T1000 (cell line): Measurements from ENCODE around the gene OCRL.

Source experiments
- DNase-seq: peaks from one replicate; lab custom pipeline; 2025; ENCODE audit warnings: mixed read lengths; lab: John Stamatoyannopoulos, UW

The OCRL gene

DNA sequence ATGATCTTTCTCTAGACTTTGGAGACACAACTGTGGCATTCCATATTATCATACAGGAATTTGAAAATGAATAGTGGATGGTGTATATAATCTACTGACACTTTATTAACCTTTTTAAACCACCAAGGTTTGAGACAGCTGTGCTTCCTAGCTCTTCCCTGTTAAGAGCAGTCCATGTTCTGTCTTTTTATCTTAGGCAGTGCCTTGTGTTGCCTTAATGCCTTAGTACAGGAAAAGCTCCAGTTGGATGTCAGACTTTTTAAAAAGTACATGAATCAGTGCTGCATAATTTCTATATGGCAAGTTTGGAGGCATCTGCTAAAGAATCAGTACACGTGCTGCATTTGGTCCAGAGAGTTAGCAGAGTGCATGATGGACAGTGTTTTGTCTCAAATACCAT lies 45.1 kb downstream of the OCRL start:
- DNase-seq = no peak

DNA sequence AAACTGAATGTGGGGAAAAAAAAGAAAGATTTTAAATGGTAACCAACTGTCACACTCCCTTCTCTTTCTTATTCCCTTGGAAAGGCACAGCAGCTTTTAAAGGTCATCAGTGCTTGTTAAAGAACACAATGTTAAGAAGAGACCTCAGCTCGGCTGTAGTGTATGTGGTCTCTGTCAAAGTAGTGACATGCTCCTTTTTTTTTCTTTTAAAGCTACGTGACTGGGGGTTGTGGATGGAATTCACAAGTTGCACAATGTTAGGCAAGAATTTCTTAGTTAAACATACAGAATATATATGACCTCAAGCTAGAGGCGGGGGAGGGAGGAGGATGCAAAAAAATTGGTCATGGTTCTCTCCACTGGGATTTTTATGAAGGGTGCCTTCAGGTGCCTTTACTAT lies 45.6 kb downstream of the OCRL start:
- no peak for DNase-seq

DNA sequence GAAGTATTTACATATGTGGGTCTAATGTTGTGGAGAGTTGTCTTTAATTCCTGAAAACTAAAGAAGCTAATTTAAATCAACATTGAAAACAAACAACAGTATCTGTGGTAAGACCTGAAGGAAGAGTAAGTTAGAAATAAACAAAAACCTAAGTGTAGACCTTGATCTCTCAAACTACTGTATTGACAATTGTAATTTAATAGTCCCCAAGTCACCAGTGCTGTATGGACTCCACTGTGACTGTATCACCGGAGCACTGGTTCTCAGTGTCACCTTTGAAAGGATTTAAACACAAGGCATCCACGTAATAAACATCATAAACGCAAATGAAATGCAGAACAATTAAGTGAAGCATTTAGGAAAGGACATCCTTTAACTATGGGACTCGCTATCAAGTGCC lies 46.4 kb downstream of the OCRL start:
- no peak for DNase-seq

DNA sequence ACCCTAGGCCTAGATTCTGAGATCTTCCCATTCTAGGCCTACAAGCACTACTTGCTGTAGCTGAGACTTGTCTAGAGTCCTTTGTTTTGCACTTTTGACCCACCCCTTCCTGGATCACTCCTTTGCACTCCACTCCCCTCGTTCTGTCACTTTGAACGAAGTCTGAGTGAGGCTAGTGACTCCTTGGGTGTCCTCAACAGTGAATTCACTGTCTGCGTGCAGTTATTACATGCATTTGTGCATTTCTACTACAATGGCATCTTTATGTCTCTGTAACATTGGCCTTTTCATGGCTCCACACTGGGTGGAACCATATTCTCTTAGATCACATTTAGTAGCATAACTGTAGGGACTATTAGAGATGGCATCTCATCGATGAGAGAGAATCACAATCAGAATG lies 50.5 kb downstream of the OCRL start:
- no peak for DNase-seq

DNA sequence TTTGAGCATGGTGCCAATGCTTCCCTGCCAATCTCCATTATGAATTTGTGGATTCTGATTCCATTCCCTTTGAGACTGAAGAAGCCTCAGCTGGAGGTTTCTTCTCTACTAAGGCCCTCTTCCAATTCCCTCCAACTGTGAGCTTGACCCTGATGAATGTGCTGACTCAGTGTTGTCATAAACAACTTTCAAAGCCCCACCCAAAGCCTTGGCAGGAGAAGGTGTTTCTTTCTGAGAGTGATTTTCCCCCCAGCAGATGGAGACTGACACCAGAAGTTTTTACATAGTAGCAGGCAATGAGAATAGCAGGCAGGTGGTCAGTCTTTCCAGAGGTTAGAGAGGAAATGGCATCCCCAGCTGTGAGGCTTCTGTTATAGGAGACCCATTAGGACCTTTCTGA lies 53.1 kb downstream of the OCRL start:
- no peak for DNase-seq

DNA sequence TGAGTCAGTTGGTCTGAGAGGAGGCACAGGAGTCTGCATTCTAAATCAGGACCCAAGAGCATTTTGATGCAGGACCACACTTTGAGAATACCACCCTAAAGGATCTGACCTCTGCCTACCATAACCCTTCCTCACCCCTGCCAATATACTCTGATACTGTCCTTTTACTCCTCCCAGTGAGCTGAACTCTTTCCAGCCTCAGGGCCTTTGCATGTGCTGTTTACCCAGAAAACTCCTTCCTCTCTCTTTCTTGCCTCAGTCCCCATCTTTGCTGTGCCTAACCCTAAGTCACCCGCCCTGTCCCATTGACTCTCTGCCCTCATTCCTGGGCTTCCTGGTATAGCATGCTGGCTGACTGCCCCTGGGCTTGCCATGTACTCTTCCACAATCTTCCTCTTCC lies 54.7 kb downstream of the OCRL start:
- no peak for DNase-seq

DNA sequence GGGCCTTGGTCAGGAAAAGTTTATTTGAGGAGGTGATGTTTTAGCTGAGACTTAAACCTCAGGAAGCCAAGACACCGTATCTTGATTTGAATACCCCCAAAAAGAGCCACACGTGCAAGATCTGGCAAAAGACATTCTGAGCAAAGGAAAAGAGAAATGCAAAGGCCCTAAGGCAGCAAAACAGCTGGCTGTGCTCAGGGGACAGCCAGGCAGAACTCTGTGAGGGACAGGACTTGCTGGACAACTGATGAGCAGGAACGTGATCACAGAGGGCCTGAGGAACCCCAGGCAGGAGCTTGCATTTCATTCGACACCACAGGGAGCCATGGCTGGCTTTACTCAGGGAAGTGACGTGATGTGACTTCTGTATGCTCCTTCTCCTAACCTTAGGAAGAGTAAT lies 56.0 kb downstream of the OCRL start:
- no peak for DNase-seq

DNA sequence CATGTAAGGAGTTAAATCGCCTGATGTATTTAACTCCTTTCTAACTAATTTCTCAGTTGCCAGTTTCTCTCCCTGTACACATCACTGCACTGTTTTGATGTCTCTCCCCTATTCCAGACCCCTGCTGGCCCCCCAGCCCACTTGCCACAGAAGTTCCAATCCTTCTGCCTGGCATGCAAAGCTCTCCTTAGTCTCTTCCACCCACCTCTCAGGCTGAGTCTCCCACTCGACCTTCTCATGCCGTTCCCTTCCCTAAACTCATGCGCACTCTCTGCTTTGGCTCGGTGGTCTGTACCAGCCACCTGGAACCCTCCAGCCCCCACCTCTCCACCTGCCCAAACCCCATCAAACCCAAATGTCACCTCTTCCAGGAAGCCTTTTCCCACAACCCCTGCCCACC lies 57.8 kb downstream of the OCRL start:
- DNase-seq = no peak

DNA sequence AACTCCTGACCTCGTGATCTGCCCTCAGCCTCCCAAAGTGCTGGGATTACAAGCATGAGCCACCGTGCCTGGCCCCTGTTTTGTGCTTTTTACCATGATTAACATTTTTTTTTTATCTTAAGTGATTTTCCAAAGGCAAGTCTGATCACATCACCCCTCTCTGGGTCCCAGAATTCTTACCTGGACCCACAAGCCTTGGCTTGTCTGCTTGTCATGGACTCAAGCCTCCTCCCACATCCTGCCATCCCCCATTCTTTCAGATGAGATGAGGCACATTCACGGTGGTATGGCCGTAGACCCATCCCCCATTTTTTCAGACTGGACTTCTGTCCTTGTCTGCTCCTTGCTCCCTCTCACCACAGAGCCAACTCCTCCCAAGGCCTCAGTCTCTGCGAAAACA lies 59.4 kb downstream of the OCRL start:
- no peak for DNase-seq

DNA sequence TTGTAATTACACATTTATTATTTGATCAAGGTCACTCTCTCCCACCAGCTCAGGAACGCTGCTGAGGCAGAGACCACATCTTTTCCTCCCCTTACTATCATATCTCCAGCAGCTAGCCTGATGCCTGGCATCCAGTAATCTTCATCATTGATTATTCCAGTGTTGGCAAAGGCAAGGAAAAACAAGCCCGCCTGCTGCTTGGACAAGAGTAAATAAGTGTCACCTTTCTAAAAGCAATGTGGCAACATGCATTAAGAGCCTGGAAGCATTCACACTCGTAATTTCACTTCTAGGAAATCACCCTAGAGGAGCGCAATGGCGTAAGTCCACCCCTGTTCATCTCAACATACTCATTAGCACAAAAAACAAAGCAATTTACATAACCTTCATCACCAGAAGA lies 59.9 kb downstream of the OCRL start:
- no peak for DNase-seq

DNA sequence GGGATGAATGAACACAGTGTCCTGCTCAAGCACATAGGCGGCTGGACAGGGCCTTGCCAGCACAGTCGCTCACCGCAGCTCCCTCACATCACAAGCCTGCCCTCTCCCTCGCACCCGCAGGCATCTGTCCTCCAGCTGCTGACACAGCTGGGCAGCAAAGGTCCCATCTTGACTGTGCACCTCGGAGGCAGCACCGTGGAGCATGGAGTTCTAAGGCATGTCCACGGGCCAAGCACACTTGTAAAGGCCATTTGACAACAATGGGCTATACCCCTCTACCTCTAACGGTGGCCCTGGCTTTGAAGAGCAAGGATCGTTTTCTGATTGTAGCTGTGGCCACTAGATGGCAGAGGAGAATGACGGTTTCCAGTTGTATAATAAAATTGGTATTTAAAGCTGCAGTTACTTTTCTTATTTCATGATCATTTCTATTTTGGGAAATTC lies 60.9 kb downstream of the OCRL start:
- DNase-seq = no peak

DNA sequence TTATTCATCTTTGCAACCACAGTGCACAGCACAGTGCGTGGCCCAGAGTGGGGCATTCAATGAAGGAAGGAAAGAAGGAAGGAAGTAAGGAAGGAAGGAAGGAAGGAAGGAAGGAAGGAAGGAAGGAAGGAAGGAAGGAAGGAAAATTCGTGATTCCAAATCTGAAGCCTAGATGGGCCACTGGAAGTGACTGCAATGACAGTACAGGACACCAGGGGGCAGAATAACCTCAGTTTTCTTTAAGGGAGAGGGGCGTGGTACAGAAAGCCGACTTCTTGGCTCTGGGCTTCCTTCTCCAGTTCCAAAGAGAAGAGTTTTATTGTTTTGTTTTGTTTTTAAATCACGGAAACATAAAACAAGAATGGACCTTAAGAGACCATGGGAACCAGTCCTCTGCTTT lies 66.9 kb downstream of the OCRL start:
- DNase-seq = peak; percentile 2

DNA sequence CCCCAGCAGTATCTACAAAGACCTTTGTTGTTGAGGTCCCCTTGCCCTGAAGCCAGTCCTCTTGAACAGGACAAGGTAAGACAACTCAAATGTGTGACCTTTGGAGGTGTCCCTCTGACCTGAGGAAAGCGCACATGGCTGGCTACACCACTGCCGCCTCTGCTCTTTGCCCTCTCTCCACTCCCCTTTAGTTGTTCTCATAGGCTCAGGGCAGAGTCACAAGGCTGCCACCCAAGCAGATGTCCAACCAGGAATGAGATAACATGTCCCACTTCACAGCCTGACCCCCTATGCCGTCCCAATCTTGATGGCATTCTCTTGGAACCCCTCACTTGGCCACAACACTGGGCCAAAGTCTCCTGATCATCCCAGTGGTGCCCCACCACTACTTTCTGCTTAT lies 68.4 kb downstream of the OCRL start:
- no peak for DNase-seq

DNA sequence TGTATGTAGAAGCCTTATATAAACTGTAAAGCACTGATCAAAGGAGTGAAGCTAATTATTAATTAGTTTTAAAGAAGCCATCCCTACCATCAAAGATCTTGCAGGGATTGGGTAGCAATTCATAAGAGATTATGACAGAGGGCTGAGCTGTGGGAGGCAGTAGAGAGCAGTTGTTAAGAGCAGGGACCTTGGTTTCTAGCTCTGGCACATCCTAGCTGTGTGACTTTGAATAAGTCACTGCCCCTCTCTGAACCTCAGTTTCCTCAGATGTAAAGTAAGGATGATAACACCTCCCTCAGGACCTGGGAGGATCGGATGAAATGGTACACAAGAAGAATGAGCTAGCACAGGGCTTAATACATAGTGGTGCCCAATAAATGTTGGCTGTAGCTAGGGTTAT lies 69.3 kb downstream of the OCRL start:
- no peak for DNase-seq

DNA sequence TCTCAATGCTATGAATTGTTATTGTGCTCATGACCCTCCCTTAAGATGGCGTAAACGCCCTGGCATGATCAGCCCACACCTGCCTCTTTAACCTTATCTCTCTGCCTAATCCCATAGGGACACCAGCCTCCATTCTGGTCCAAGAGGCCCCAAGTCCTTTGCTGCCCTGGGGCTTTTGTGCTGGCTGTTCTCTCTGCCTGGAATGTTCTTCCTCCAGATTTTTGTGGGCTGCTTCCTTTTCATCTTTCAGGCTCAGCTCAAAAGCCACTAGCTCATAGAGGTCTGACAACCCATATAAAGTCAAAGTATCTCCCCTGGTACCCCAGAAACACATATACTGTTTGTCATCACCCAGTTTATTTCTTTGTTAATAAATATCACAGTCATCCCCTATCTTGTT lies 72.3 kb downstream of the OCRL start:
- no peak for DNase-seq

DNA sequence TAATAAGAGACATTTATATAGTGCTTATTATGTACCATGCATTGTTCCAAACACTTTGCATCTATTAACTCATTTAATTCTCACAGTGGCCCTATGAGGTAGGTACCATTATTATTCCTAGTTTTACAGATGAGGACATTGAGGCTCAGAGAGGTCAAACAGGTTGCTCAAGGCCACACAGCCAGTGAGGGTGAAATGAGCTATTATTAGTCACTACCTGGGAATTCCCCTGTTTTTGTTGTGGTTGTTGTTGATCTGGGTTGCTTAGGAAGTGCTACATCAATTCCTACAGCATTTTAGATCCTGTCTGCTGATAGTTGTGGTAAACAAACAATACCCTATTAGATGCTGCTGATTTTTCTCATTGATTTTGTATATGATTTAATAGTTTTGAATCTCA lies 73.5 kb downstream of the OCRL start:
- no peak for DNase-seq

DNA sequence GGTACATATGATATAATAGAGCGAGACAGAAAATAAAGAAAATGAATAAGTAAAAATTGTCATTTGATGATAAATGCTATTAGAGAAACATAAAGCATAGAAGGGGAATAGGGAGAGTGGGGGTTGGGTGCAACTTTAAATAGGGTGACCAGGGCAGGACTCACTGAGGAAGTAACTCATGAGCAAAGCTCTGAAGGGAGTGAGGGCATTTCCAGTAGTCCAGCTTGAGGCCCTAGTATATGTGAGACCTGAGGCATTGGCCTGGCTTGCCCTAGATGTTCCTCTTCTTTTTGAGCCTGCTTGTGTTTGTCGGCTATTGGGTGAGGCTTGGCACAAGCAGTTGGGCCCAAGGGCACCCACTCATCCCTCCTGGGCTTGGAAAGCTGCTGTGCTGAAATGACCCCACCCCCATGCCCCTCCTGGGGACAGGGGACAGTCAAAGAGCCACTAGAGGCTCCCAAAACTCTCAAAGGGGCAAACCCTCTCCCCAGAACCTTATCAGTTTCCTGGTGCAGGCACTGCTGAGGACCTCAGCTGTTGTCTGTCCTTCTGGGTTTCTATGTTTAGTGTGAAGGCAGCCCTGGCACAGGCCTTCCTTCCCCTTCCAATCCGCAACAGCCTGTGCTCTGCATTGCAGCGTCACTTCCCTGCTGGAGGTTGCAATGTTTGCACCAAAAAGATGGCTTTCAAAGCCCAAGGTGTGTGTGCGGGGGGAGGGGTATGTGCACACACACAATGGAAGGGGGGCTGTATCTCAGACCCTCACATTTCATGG lies 74.6 kb downstream of the OCRL start:
- DNase-seq = no peak

DNA sequence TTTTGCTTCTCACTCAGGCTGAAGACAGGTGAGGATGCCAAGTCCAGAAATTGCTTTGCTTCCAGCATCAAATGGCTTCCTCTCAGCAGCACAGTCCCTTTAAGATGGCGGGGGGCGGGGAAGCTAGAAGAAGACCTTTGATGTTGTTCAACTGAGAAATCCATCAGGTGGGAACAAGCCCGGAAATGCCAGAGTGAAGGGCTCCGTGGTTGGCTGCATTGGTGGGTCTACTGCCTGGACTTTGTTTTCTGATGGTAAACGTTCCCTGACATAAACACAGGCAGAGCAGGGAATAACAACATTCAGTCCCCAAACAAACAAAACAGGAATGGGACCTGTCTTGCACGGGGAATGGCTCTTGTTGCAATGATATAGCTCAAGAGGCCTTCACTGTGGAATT lies 77.4 kb downstream of the OCRL start:
- DNase-seq = no peak

DNA sequence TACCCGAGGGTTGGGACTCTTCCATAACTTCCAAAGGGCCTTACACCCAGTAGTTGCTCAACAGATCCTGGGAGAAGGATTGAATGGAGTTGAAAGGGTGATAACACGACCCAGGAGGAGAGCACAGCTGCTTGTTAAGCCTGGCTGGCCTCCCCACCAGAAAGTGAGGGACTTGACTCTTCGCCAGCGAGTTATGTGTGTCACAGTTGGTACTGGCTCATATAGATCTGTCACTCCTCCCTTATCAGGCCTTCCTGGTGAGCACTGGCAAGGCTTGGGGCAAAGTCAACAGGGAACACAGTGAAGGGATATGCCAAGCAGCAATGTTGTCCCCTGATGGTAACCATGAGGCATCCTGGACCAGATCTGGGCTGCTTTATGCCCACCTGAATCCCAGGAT lies 78.9 kb downstream of the OCRL start:
- no peak for DNase-seq

DNA sequence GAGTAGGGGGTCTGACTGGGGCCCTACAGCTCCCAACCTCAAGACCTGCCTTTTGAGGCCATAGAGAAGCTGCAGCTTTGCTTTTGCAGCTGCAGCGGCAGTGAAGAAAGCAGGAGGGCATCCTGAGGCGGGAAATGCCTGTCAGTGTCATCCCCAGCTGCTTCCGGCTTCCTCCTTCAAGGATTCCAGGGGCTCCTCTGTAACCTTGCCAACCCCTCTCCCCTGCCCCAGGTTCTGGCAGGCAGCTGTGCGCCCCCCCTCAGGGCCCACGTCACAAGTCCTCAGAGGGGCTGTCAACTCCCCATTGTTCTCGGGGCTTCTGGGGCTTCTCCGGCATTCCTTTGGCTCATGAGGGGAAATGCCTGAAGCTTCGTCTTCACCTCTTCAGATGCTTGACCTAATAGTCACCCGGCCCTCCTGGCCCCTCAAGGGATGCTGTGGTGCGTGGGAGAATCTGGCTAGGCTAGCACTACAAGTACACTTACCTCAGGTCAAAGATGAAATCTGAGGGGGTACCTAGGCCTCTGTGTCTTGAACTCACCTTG lies 82.8 kb downstream of the OCRL start:
- DNase-seq = peak; percentile 3

DNA sequence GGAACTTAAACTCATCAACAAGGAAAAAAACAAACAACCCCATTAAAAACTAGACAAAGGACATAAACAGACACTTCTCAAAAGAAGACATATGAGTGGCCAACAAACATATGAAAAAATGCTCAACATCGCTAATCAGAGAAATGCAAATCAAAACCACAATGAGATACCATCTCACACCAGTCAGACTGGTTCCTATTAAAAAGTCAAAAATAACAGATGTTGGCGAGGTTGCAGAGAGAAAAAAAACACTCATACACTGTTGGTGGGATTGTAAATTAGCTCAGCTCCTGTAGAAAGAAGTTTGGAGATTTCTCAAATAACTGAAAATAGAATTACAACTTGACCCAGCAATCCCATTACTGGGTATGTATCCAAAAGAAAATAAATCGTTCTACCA lies 86.0 kb downstream of the OCRL start:
- DNase-seq = no peak

DNA sequence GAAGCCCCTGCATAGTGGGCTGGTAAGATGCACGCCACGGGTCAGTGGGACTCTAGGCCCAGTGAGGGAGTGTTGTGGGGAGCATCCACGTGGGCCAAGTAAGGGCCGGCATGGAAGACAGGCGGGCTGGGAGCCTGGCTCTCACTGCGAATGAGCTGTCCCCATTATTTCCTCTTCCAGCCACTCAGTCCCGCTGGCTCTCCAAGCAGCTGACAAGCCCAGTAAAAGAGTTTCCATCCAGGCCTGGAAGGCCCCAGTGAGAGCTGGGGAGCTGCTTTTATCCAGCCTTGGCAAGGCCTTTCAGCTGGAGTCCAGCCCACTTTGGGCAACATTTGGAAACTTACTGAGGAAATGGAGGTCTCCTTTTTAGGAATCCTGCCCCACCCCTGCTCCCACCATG lies 89.8 kb downstream of the OCRL start:
- no peak for DNase-seq

DNA sequence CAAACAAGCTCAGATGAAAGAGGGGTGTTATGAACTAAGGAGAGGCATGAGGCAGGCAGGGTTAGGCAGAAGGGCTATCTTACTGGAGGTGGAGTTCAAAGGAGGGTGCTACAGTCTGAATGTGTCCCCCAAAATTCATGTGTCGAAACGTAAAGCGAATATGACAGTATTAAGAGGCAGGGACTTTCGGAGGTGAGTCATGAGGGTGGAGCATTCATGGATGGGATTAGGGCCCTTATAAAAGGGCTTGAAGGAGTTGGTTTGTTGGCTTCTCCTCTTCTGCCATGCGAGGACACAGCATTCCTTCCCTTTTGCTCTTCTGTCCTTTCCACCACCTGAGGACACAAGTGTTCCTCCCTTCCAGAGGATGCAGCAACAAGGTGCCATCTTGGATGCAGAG lies 91.8 kb downstream of the OCRL start:
- no peak for DNase-seq

DNA sequence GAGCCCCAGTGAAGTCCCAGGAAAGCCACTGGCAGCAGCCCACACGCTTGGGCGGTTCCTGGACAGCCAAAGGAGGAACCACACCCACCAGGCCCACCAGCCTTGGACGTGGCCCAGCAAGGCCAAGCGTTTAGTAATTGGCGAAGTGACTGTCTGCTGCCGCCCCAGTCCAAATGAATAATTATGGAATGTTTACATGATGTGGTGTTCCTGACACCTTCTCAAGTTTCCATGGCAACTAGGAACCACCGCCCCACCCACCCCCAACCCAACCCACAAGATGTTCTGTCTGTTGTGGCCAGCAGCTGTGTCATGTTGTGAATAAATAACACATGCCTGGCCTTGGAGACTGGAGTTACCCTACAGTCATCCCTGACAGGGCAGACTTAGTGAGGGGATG lies 92.4 kb downstream of the OCRL start:
- DNase-seq = no peak
